SJSA1 (cell line): ENCODE results near the gene PTK6. TPM values are rescaled to one million over a fixed set of nuclear protein-coding genes. Genes with fewer than 3 reads are reported as not detected.
"Not testable (repeated sequence)": the region's sequence is repeated elsewhere in the genome, so short reads cannot be mapped to it uniquely, and the experiment has no call there.

ENCODE experiments used
- DNase-seq, 2 experiments: peaks; one replicate each; pipeline ENCODE4 v3.0.0-alpha.2; 2015 to 2020; ENCODE audit warnings: low spot score in 2 of 2, low read depth in 1 of 2
- H3K27ac ChIP-seq: fragments of 250-450 bp; sonication (Bioruptor Pico); 2 replicates; pipeline ENCODE4 v1.5.1; 2020; ENCODE audit warnings: mild to moderate bottlenecking, moderate library complexity
- H3K27me3 ChIP-seq: fragments of 250-450 bp; sonication (Bioruptor Pico); replicated peaks from 2 replicates; pipeline ENCODE4 v1.5.1; 2020; ENCODE audit warnings: mild to moderate bottlenecking, moderate library complexity
- H3K36me3 ChIP-seq: fragments of 250-450 bp; sonication (Bioruptor Pico); 2 replicates; pipeline ENCODE4 v1.5.1; 2020; ENCODE audit warnings: mild to moderate bottlenecking
- H3K4me1 ChIP-seq: fragments of 250-450 bp; sonication (Bioruptor Pico); replicated peaks from 2 replicates; pipeline ENCODE4 v1.6.1; 2021; ENCODE audit warnings: mild to moderate bottlenecking
- H3K4me3 ChIP-seq: fragments of 250-450 bp; sonication (Bioruptor Pico); 2 replicates; pipeline ENCODE4 v1.5.1; 2020; ENCODE audit warnings: mild to moderate bottlenecking
- H3K9me3 ChIP-seq: fragments of 250-450 bp; sonication (Bioruptor Pico); replicated peaks from 2 replicates; pipeline ENCODE4 v1.5.1; 2020; ENCODE audit warnings: mild to moderate bottlenecking
- total RNA-seq: library from RNA; depleted of rRNA; stranded (reverse); fragments of >200 nt; shearing (Covaris generic); gene quantifications from 2 replicates; pipeline ENCODE4 v1.2.3, GENCODE V29; 2014; rRNA removed

Gene PTK6
- total RNA-seq, 1 experiment from 2014 or later = not detected

- DNase-seq = no peak
- Histone ChIP-seq H3K4me3 (no peak overlapping the region), H3K36me3 (no peaks in the 10 kb centered on the region), H3K27ac (no peak overlapping the region), H3K4me1 (peaks cover 13% of the 10 kb centered on the region), H3K9me3 (no peaks in the 10 kb centered on the region), H3K27me3 (peaks cover 38% of the 10 kb centered on the region)
Measured at GRCh38 chr20:63484651-63485403, 52.3 kb downstream of the PTK6 start.

DNA sequence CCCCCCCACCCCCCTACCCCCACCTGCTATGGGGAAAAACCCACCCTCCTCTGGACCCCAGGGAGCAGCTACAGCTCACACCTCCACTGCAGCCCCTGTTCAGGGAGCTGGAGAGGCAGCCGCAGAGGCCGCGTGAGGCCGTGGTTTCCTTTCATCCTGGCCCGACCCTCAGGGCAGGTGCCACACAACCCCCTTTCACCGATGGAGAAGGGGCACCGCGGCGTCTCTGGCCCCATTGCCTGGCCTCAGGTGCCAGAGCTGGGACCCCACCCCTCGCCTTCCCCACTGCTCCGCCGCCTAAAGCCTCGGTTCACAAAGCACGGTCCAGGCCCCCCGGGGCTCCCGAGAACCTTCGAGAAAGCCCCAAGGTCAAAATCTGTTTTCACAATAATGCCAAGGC, 52.9 kb downstream of the PTK6 start:
- H3K27ac ChIP-seq = no peak overlapping the region
- peaks cover 13% of the 10 kb centered on the region for H3K4me1 ChIP-seq
- DNase-seq = no peak
- H3K4me3 ChIP-seq = no peak overlapping the region
- H3K27me3 ChIP-seq = peaks cover 42% of the 10 kb centered on the region
- no peaks in the 10 kb centered on the region for H3K9me3 ChIP-seq
- no peaks in the 10 kb centered on the region for H3K36me3 ChIP-seq

- no peak overlapping the region for H3K4me3 ChIP-seq
- H3K27me3 ChIP-seq = peaks cover 46% of the 10 kb centered on the region
- no peak overlapping the region for H3K27ac ChIP-seq
- H3K36me3 ChIP-seq = no peaks in the 10 kb centered on the region
- peaks cover 13% of the 10 kb centered on the region for H3K4me1 ChIP-seq
- H3K9me3 ChIP-seq = no peaks in the 10 kb centered on the region
- DNase-seq = no peak
Measured at GRCh38 chr20:63483834-63484233, 53.3 kb downstream of the PTK6 start.

GRCh38 chr20:63482021-63482587, 55.1 kb downstream of the PTK6 start:
- H3K4me1 ChIP-seq = peaks cover 13% of the 10 kb centered on the region
- peaks cover 63% of the 10 kb centered on the region for H3K27me3 ChIP-seq
- H3K9me3 ChIP-seq = no peaks in the 10 kb centered on the region
- no peak overlapping the region for H3K4me3 ChIP-seq
- no peaks in the 10 kb centered on the region for H3K36me3 ChIP-seq
- H3K27ac ChIP-seq = no peak overlapping the region
- no peak for DNase-seq

DNA sequence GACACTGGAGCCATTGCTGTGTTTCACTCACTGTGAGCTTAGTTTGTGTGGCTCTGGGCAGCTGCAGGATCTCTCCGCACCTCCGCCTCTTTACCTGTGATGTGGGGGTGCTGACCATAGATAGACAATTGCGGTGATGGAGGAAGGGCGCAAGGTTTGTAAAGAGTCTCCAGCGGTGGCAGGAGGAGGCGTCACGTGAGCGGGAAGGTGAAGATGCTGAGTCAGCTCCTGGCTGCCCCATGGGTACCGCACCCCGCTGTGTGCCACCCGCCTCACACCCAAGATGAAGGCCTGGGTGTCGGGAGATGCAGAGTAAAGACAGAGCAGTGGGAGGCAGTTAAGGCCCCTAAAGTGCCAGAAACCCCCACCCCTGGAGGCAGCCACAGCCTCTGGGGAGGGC, 55.7 kb downstream of the PTK6 start:
- Histone ChIP-seq H3K27me3 (peaks cover 69% of the 10 kb centered on the region), H3K9me3 (no peaks in the 10 kb centered on the region)

DNA sequence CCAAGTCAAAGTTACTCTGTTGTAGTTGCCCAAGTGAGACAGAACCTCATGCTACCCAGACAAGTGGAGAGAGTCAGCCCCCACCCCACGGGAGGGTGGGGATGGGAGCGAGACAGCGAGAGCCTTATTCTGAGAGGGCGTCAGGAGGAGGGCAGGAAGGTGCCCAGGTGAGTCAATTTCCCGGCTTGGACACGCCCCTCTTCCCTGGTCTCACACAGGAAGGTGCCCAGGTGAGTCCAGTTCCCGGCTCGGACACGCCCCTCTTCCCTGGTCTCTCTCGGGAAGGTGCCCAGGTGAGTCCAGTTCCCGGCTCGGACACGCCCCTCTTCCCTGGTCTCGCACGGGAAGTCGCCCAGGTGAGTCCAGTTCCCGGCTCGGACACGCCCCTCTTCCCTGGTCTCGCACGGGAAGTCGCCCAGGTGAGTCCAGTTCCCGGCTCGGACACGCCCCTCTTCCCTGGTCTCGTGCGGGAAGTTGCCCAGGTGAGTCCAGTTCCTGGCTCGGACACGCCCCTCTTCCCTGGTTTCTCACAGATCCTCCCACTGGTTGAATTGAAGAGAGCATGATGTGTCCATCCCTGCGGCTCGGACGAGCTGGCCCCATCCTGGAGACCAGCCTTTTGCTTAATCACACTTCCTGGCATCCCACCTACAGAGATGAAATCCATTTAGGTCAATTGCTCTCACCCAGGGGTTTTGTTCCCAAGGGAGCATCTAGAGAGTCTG, 57.3 kb downstream of the PTK6 start:
- not testable (repeated sequence) for H3K27ac ChIP-seq, H3K9me3 ChIP-seq, DNase-seq, H3K36me3 ChIP-seq, H3K4me3 ChIP-seq
- Histone ChIP-seq H3K27me3 (peaks cover 86% of the 10 kb centered on the region), H3K4me1 (peaks cover 13% of the 10 kb centered on the region)

More for the DNA sequence above, 55.7 kb downstream of the PTK6 start:
- DNase-seq = no peak
- Histone ChIP-seq H3K4me3 (no peak overlapping the region), H3K36me3 (no peaks in the 10 kb centered on the region), H3K27ac (no peak overlapping the region), H3K4me1 (peaks cover 13% of the 10 kb centered on the region)

- no peaks in the 10 kb centered on the region for H3K36me3 ChIP-seq
- no peak overlapping the region for H3K4me3 ChIP-seq
- H3K27ac ChIP-seq = no peak overlapping the region
- H3K9me3 ChIP-seq = no peaks in the 10 kb centered on the region
- H3K27me3 ChIP-seq = peaks cover 90% of the 10 kb centered on the region
- H3K4me1 ChIP-seq = peaks cover 11% of the 10 kb centered on the region
- no peak for DNase-seq
Measured at GRCh38 chr20:63478346-63479302, 58.6 kb downstream of the PTK6 start.

Other genes with a start within 250 kb of the PTK6 start
- gene COL20A1, start 244.2 kb downstream of the PTK6 start, total RNA-seq = not detected in 2 replicates
- not detected in 2 replicates for gene CHRNA4, start 176.0 kb downstream of the PTK6 start, total RNA-seq
- gene KCNQ2, start 64.7 kb downstream of the PTK6 start, total RNA-seq = not detected in 2 replicates
- gene EEF1A2, start 38.3 kb downstream of the PTK6 start, total RNA-seq = 5.2 and 13.0 TPM in 2 replicates
- 47.2 and 56.7 TPM in 2 replicates for gene PPDPF, start 16.6 kb downstream of the PTK6 start, total RNA-seq
- gene SRMS, start 10.4 kb upstream of the PTK6 start, total RNA-seq = not detected in 2 replicates
- 0.11 TPM in 1 of 2 replicates, not detected in the other for gene FNDC11, start 16.8 kb upstream of the PTK6 start, total RNA-seq
- 14.3 and 17.8 TPM in 2 replicates for gene HELZ2, start 36.9 kb upstream of the PTK6 start, total RNA-seq
- 8.7 and 10.4 TPM in 2 replicates for gene GMEB2, start 89.7 kb upstream of the PTK6 start, total RNA-seq
- 1.3 and 4.6 TPM in 2 replicates for gene STMN3, start 116.0 kb upstream of the PTK6 start, total RNA-seq
- gene RTEL1, start 120.9 kb upstream of the PTK6 start, total RNA-seq = 8.4 and 11.0 TPM in 2 replicates
- gene TNFRSF6B, start 159.3 kb upstream of the PTK6 start, total RNA-seq = 1.9 TPM in 1 of 2 replicates, not detected in the other
- 49.1 and 67.6 TPM in 2 replicates for gene ARFRP1, start 170.6 kb upstream of the PTK6 start, total RNA-seq
- 22.8 and 43.9 TPM in 2 replicates for gene ZGPAT, start 170.7 kb upstream of the PTK6 start, total RNA-seq
- gene LIME1, start 199.3 kb upstream of the PTK6 start, total RNA-seq = 10.2 and 38.5 TPM in 2 replicates
- gene SLC2A4RG, start 202.4 kb upstream of the PTK6 start, total RNA-seq = 66.9 and 95.6 TPM in 2 replicates